GM12878 (cell line): ENCODE results near the gene TBC1D5. TPM values are rescaled to one million over a fixed set of nuclear protein-coding genes. Genes with fewer than 3 reads are reported as not detected.
A peak's percentile ranks its signal among the peaks of the same experiment; 100 is the strongest.

ENCODE experiments used
- ATAC-seq: fragments of 200-7000 bp; cut with Tn5 transposase; 3 replicates; pipeline ENCODE4 v1.9.1; 2020; ENCODE audit warnings: mild to moderate bottlenecking, moderate library complexity
- BruUV-seq: library from RNA; stranded (reverse); fragments of 400-500 nt; replicated peaks from 2 replicates; lab custom pipeline; 2021; lab: Mats Ljungman, UMichigan
- CTCF ChIA-PET: fragments of 300-600 bp; sonication (Branson Sonifier 250); formaldehyde crosslinking; extraction: SDS; loops from one replicate; lab custom pipeline; 2021; ENCODE audit warnings: inconsistent platforms; lab: Yijun Ruan, JAX
- POLR2A ChIA-PET: fragments of 350-600 bp; formaldehyde crosslinking; extraction: SDS; loops from one replicate; lab custom pipeline; 2021; ENCODE audit warnings: inconsistent platforms; lab: Charles Lee
- RAD21 ChIA-PET: fragments of 300-600 bp; sonication (Branson Sonifier 250); formaldehyde crosslinking; loops from one replicate; lab custom pipeline; 2023; ENCODE audit warnings: antibody characterized with exemption; ENCODE audit not compliant: unreplicated experiment; lab: Charles Lee
- SMC1A ChIA-PET: fragments of 300-600 bp; sonication (Branson Sonifier 250); formaldehyde crosslinking; loops from one replicate; lab custom pipeline; 2023; ENCODE audit not compliant: unreplicated experiment, uncharacterized antibody; lab: Charles Lee
- DNase-seq: peaks from one replicate; pipeline ENCODE4 v3.0.0-alpha.2; 2011; ENCODE audit warnings: low read depth, low spot score
- FAIRE-seq: peaks from 3 replicates; lab custom pipeline; 2011; peaks lifted over from hg19 to GRCh38; lab: Jason Lieb, UNC
- H2AFZ ChIP-seq: 2 replicates; pipeline ENCODE4 v1.6.0; 2011; ENCODE audit warnings: low read depth, low read length, control low read depth; ENCODE audit not compliant: control insufficient read depth
- H3K27ac ChIP-seq: 2 replicates; pipeline ENCODE4 v1.5.1; 2011; ENCODE audit warnings: control low read depth; ENCODE audit not compliant: control insufficient read depth, insufficient read depth
- H3K27me3 ChIP-seq, 2 experiments: replicated peaks in 1 of 2; 2 replicates each; pipeline versions ENCODE4 v1.6.0 to v1.6.1; 2011; ENCODE audit warnings: low read length in 1 of 2; ENCODE audit not compliant: control insufficient read depth in 2 of 2, insufficient read depth in 2 of 2
- H3K36me3 ChIP-seq, 2 experiments: 2 replicates each; pipeline ENCODE4 v1.5.1; 2011; ENCODE audit warnings: low read length in 1 of 2; ENCODE audit not compliant: control insufficient read depth in 2 of 2, insufficient read depth in 2 of 2
- H3K4me1 ChIP-seq: 2 replicates; pipeline ENCODE4 v1.6.1; 2011; ENCODE audit warnings: mild to moderate bottlenecking, low read length, moderate library complexity, mixed read lengths; ENCODE audit not compliant: control insufficient read depth, insufficient read depth
- H3K4me2 ChIP-seq: 2 replicates; pipeline ENCODE4 v1.6.0; 2011; ENCODE audit warnings: control low read depth; ENCODE audit not compliant: control insufficient read depth, insufficient read depth
- H3K4me3 ChIP-seq: fragments of 200-600 bp; sonication (generic); 2 replicates; pipeline ENCODE4 v1.5.1; 2016
- H3K79me2 ChIP-seq: 2 replicates; pipeline ENCODE4 v1.6.0; 2011; ENCODE audit warnings: low read length; ENCODE audit not compliant: control insufficient read depth, insufficient read depth
- H3K9ac ChIP-seq: 2 replicates; pipeline ENCODE4 v1.8.0; 2011; ENCODE audit warnings: low read length, control low read depth, mixed read lengths; ENCODE audit not compliant: control insufficient read depth, insufficient read depth
- H3K9me3 ChIP-seq: replicated peaks from 3 replicates; pipeline ENCODE4 v1.5.1; 2011; ENCODE audit warnings: mild to moderate bottlenecking, low read length; ENCODE audit not compliant: control insufficient read depth, insufficient read depth
- H4K20me1 ChIP-seq: 2 replicates; pipeline ENCODE4 v1.6.0; 2011; ENCODE audit not compliant: control insufficient read depth, insufficient read depth
- CEBPB ChIP-seq, 2 experiments: fragments of 150-350 bp in 1 of 2; IDR thresholded peaks; 2 replicates each; pipeline ENCODE4 v1.6.1; 2012 to 2014; ENCODE audit warnings: low read depth in 2 of 2, low read length in 2 of 2, borderline replicate concordance in 1 of 2, inconsistent platforms in 1 of 2
- ELK1 ChIP-seq: IDR thresholded peaks from 2 replicates; pipeline ENCODE4 v1.6.1; 2012; ENCODE audit warnings: low read depth, low read length, improper control_type of control experiment
- GATAD2B ChIP-seq: fragments of 450-650 bp; conservative IDR thresholded peaks from 2 replicates; pipeline ENCODE4 v1.6.1; 2017; ENCODE audit warnings: low read depth, mild to moderate bottlenecking, moderate library complexity
- HDGF ChIP-seq: fragments of 450-650 bp; IDR thresholded peaks from 2 replicates; pipeline ENCODE4 v1.6.1; 2016; ENCODE audit warnings: antibody characterized with exemption
- NBN ChIP-seq: fragments of 450-650 bp; IDR thresholded peaks from 2 replicates; pipeline ENCODE4 v1.6.1; 2016
- NR2C1 ChIP-seq: fragments of 450-650 bp; IDR thresholded peaks from 2 replicates; pipeline ENCODE4 v1.6.1; 2017; ENCODE audit warnings: antibody characterized with exemption, mild to moderate bottlenecking, moderate library complexity
- RUNX3 ChIP-seq: IDR thresholded peaks from 2 replicates; pipeline ENCODE4 v1.6.1; 2012; ENCODE audit warnings: low read length, inconsistent platforms
- SMC3 ChIP-seq: IDR thresholded peaks from 2 replicates; pipeline ENCODE4 v1.6.1; 2011; ENCODE audit warnings: low read length, improper control_type of control experiment, borderline replicate concordance
- YBX1 ChIP-seq: fragments of 450-650 bp; IDR thresholded peaks from 2 replicates; pipeline ENCODE4 v1.6.1; 2016; ENCODE audit warnings: antibody characterized with exemption
- ZNF384 ChIP-seq: IDR thresholded peaks from 2 replicates; pipeline ENCODE4 v1.6.1; 2012; ENCODE audit warnings: low read depth, mild to moderate bottlenecking, low read length, improper control_type of control experiment, borderline replicate concordance
- ZZZ3 ChIP-seq: IDR thresholded peaks from 2 replicates; pipeline ENCODE4 v1.6.1; 2011; ENCODE audit warnings: low read depth; ENCODE audit not compliant: control insufficient read depth, insufficient read length
- WGBS: methylation state at CpG from one replicate; pipeline ENCODE4 v1.1.6; 2016; ENCODE audit warnings: low lambda C conversion rate; ENCODE audit not compliant: insufficient replicate concordance, insufficient coverage; ENCODE audit errors: missing lambda C conversion rate; 5-methylcytosine and 5-hydroxymethylcytosine counted together
- in situ Hi-C: fragments of 300-500 bp; cut with MboI; formaldehyde crosslinking; loops from 9 replicates; pipeline ENCODE4 v1.14.3; 2018; ENCODE audit warnings: mixed read lengths
- intact Hi-C: fragments of 100-400 bp; cut with micrococcal nuclease; formaldehyde crosslinking; loops from one replicate; pipeline ENCODE4 v1.14.2; 2022; ENCODE audit not compliant: unreplicated experiment
- polyA plus RNA-seq, 11 experiments: library from polyadenylated mRNA; depleted of rRNA in 4 of 11; unstranded in 6 of 11; stranded (reverse) in 5 of 11; fragments of >200 nt; fragmentation: Nextera tagmentation in 4 of 11; fragmentation: Illumina TruSeq in 1 of 11; extraction: Ambion mirVana in 4 of 11; extraction: Trizol in 1 of 11; gene quantifications; 1 replicate in 1 of 11; 2 replicates in 10 of 11; pipeline versions ENCODE4 v1.2.1 to v1.2.3, GENCODE V29; 2011 to 2016; ENCODE audit warnings: inconsistent platforms in 2 of 11, missing spikeins in 2 of 11, low read depth in 1 of 11
- total RNA-seq, 4 experiments: library from RNA; depleted of rRNA in 3 of 4; stranded (reverse); fragments of >200 nt in 3 of 4; fragmentation: Illumina TruSeq in 1 of 4; extraction: Trizol in 1 of 4; gene quantifications; 2 replicates each; pipeline versions ENCODE4 v1.2.1 to v1.2.3, GENCODE V29; 2013 to 2021

Gene TBC1D5
- total and polyA plus RNA-seq, 10 of the 15 experiments (the other 5 are each of a cell fraction or from before 2014, with no cell fraction given) = 5.5 to 61.0 (median 43.8) TPM

GRCh38 chr3:17664923-17665322, 77.5 kb downstream of the TBC1D5 start:
- Histone ChIP-seq H4K20me1 (no peaks in the 10 kb centered on the region), H2AFZ (peak overlapping the region; percentile 13; the same call in 1 of the 2 replicates), H3K27ac (0 out of 2 replicates have a peak overlapping the region, but pooled peaks have one; percentile 4), H3K4me2 (0 out of 2 replicates have a peak overlapping the region, but pooled peaks have one; percentile 13), H3K27me3 (no peaks in the 10 kb centered on the region), H3K4me1 (peaks cover 4% of the 10 kb centered on the region; the same call in 1 of the 2 replicates), H3K79me2 (peaks cover 1% of the 10 kb centered on the region; the same call in 1 of the 2 replicates), H3K4me3 (no peak overlapping the region)
- CTCF ChIA-PET = interaction anchor here (2.1 kb wide), 1 partner anchor 20 kb away, joined by 7 read pairs; no protein-coding TSS in a partner anchor
- SMC1A ChIA-PET = interaction anchor here (0.7 kb wide), 1 partner anchor 343 kb away, joined by 3 read pairs; no protein-coding TSS in a partner anchor
- ATAC-seq = peak; percentile 54
- RAD21 ChIA-PET = interaction anchor here (1.2 kb wide), 1 partner anchor 176 kb away, joined by 3 read pairs; no protein-coding TSS in a partner anchor
- BruUV-seq = no TSS peak
- 41% methylated on average over 3 of the region's 3 CpGs for WGBS
- DNase-seq = no peak
- POLR2A ChIA-PET = interaction anchor here (1.3 kb wide), 1 partner anchor 77 kb away, joined by 7 read pairs; the partner anchor contains the start of gene TBC1D5
- TF ChIP-seq ELK1 (no peak), NR2C1 (no peak), ZNF384 (peak; percentile 83; the same call in 1 of the 2 replicates), YBX1 (no peak), RUNX3 (0 out of 2 replicates have a peak, but pooled peaks have one; percentile 17), HDGF (no peak), NBN (no peak), GATAD2B (no peak), ZZZ3 (no peak), CEBPB (IDR thresholded peaks at IDR 0.05; ENCODE audit: borderline replicate concordance in 1 of 2, low read depth in 2 of 2, low read length in 2 of 2) (no peak), SMC3 (no peak)
- TF ChIP-seq, all 136 proteins: peak for 2
- no peak overlapping the region for H3K9ac ChIP-seq
- FAIRE-seq = peak; percentile 66
- peaks cover 3% of the 10 kb centered on the region; the same call in 1 of the 3 replicates for H3K9me3 ChIP-seq
- in situ Hi-C loops (no loop called here), intact Hi-C loops (no loop called here)
- no peaks in the 10 kb centered on the region for H3K36me3 ChIP-seq
